ENCODE data around the gene FAM124A. TPM values are rescaled to one million over a fixed set of nuclear protein-coding genes. Genes with fewer than 3 reads are reported as not detected.

FAM124A gene
- total and polyA plus RNA-seq, 2 donors (not counting 3 experiments of a cell fraction or from before 2014, with no cell fraction given) = 3.8 to 9.9 TPM

GRCh38 chr13:51275101-51275500 is 52.9 kb downstream of the FAM124A start:
- no peaks in the 10 kb centered on the region for H3K27me3 ChIP-seq (ENCODE audit: control insufficient read depth in 2 of 2, insufficient read depth in 2 of 2, low read length in 2 of 2)
- no peaks in the 10 kb centered on the region for H3K9me3 ChIP-seq (replicated peaks; ENCODE audit: control insufficient read depth, insufficient read depth, low read length)
- no TSS peak for BruUV-seq (replicated peaks)
- peaks cover 10% of the 10 kb centered on the region for H3K4me1 ChIP-seq (ENCODE audit: control insufficient read depth, extremely low read depth, insufficient read depth, low read length)
- POLR2A ChIA-PET = no interaction called here
- dilution Hi-C loops (cut with MboI; ENCODE audit: extremely low pct_ligation_motif_present, low sequenced_read_pairs) = no loop called here
- no peak overlapping the region for H3K4me3 ChIP-seq (replicated peaks in 1 of 3; ENCODE audit: insufficient read depth in 1 of 3, low read depth in 1 of 3, low read length in 3 of 3)
- DNase-seq (ENCODE audit: low read depth, low spot score) = no peak
- intact Hi-C loops (cut with micrococcal nuclease) = no loop called here
- no peak overlapping the region for H3K9ac ChIP-seq (replicated peaks; ENCODE audit: extremely low read depth, insufficient read depth, low read length)
- H4K20me1 ChIP-seq (replicated peaks; ENCODE audit: control insufficient read depth, extremely low read depth, insufficient read depth, low read length) = no peaks in the 10 kb centered on the region
- FAIRE-seq = no peak
- H3K79me2 ChIP-seq (ENCODE audit: control insufficient read depth, insufficient read depth, low read length) = no peaks in the 10 kb centered on the region
- H3K4me2 ChIP-seq (ENCODE audit: insufficient read depth, low read length) = no peak overlapping the region
- CTCF ChIA-PET = interaction anchor here (2.9 to 3.0 kb wide), 2 partner anchors 11 to 121 kb away, joined by 6 to 14 read pairs; no protein-coding TSS in a partner anchor
- H2AFZ ChIP-seq (ENCODE audit: low read depth, low read length) = no peak overlapping the region
- no peaks in the 10 kb centered on the region for H3K36me3 ChIP-seq (ENCODE audit: control insufficient read depth in 2 of 2, extremely low read depth in 1 of 2, insufficient read depth in 2 of 2, low read length in 2 of 2)
- TF ChIP-seq MAX (IDR thresholded peaks at IDR 0.05; ENCODE audit: insufficient read depth, insufficient read length) (no peak), GATA2 (IDR thresholded peaks at IDR 0.05; ENCODE audit: insufficient read depth, insufficient read length, low read depth, low read length) (no peak), POLR2A (IDR thresholded peaks at IDR 0.05; ENCODE audit: low read depth, low read length) (no peak), EZH2 (IDR thresholded peaks at IDR 0.05; ENCODE audit: borderline replicate concordance, low read depth, low read length, severe bottlenecking) (no peak), MYC (IDR thresholded peaks at IDR 0.05; ENCODE audit: low read depth, low read length) (no peak), POLR2AphosphoS5 (IDR thresholded peaks at IDR 0.05; ENCODE audit: insufficient read depth, low read depth, low read length) (no peak), JUN (IDR thresholded peaks at IDR 0.05; ENCODE audit: borderline replicate concordance, insufficient read depth, insufficient read length, low read depth) (no peak), CTCF (IDR thresholded peaks at IDR 0.05; ENCODE audit: extremely low read depth in 1 of 2, insufficient read depth in 1 of 2, low read depth in 1 of 2, low read length in 2 of 2) (no peak), FOS (IDR thresholded peaks at IDR 0.05; ENCODE audit: borderline replicate concordance, insufficient read depth, low read length) (no peak)
- H3K9me1 ChIP-seq (replicated peaks; ENCODE audit: control insufficient read depth, extremely low read depth, insufficient read depth, low read length) = no peaks in the 10 kb centered on the region
- H3K27ac ChIP-seq (ENCODE audit: insufficient read depth, low read depth, low read length) = no peak overlapping the region

Measured in endothelial cell of umbilical vein (primary cell).